GM18951 (cell line): Measurements from ENCODE around the gene GTF2A1L.
"Not testable (repeated sequence)": the region's sequence is repeated elsewhere in the genome, so short reads cannot be mapped to it uniquely, and the experiment has no call there.

Experiments
- POLR2A ChIP-seq: IDR thresholded peaks from 4 replicates; pipeline ENCODE4 v1.6.1; 2011; ENCODE audit warnings: mild to moderate bottlenecking; ENCODE audit not compliant: insufficient read length, insufficient read depth; ENCODE audit errors: extremely low read depth
- in situ Hi-C: fragments of 300-500 bp; cut with MboI; formaldehyde crosslinking; loops from one replicate; pipeline ENCODE4 v1.12.0; 2022; ENCODE audit warnings: low sequenced_read_pairs, mixed read lengths, inconsistent platforms; ENCODE audit not compliant: unreplicated experiment

Gene GTF2A1L

DNA sequence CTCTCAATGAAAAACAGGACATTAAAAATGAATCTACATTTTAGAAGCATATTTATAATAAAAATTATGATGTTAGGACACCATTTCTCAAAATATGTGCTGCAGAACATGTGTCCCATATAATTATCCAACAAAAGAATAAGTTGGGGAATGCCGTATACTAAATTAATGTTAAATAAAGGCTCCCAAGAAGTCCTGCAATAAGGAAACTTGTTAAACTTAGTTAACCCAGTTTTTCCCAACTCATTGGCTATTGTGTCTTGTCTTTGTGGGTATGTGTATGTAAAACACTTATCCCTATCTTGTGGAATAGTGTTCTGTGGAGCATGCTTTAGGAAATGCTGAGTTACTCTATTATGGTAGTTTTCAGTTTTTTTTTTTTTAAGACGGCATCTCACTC, 25.6 kb upstream of the GTF2A1L start:
- in situ Hi-C loops: no loop called here

DNA sequence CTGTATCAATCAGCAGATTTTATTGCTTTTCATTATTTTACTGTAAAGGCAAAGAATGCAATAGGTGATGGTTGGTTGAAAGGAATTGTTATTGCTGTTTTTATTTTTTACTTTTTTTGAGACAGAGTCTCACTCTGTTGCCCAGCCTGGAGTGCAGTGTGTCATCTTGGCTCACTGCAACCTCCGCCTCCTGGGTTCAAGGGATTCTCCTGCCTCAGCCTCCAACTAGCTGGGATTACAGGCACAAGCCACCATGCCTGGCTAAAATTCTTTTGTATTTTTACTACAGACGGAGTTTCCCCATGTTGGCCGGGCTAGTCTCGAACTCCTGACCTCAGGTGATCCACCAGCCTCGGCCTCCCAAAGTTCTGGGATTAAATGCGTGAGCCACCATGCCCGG, 20.9 kb upstream of the GTF2A1L start:
- in situ Hi-C loops: not testable (repeated sequence)

More for the DNA sequence above, 25.6 kb upstream of the GTF2A1L start:
- TF ChIP-seq POLR2A: no peak

GRCh38 chr2:48597492-48597891, 20.2 kb upstream of the GTF2A1L start:
- no peak for TF ChIP-seq POLR2A
- in situ Hi-C loops: no loop called here

GRCh38 chr2:48600204-48600813, 17.3 kb upstream of the GTF2A1L start:
- TF ChIP-seq POLR2A: no peak
- in situ Hi-C loops: no loop called here

GRCh38 chr2:48600917-48601316, 16.7 kb upstream of the GTF2A1L start:
- TF ChIP-seq POLR2A: no peak
- in situ Hi-C loops: no loop called here

DNA sequence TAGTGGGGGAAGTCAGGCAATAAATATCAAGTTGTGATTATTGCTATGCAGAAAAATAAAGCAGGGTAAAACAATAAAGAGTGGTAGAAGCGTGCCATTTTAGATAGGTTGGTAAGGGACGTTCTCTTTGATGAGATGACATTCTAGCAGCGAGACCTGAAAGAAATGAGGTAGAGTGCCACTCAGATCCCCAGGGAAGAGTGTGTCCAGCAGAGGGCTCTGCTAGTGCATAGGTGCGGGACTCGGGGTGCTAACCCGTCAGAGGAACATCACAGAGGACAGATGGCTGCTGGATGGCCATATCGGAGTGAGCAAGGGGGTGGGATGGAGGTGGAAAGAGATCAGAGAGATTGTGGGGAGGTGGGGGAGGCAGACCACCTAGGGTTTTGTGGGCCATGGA, 16.3 kb upstream of the GTF2A1L start:
- TF ChIP-seq POLR2A: no peak
- in situ Hi-C loops: no loop called here

GRCh38 chr2:48605482-48606175, 12.0 kb upstream of the GTF2A1L start:
- TF ChIP-seq POLR2A: no peak
- in situ Hi-C loops: no loop called here

DNA sequence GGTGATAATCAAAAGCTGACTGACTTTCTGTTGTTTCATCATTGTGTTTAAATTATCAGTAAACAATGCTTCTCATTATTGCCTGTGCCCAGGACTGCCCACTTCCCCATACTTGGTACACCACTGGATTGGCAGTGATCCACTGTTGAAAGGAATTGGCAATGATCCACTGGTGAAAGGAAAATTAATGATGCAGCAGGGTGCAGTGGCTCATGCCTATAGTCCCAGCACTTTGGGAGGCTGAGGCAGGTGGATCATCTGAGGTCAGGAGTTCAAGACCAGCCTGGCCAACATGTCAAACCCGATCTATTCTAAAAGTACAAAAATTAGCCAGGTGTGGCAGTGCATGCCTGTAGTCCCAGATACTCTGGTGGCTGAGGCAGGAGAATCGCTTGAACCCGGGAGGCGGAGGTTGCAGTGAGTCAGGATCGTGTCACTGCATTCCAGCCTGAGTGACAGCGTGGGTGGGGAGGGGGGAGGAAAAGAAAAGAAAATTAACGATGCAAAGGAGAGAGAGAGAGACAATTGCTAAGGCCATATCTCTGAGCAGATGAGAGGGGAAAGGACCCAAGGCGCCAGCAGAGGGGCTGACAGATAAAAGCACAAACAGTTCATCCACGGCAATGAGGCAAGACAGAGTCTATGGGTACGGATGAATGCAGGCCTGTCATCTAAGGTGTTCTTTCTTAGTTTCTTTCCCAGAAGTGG, 10.2 kb upstream of the GTF2A1L start:
- in situ Hi-C loops: no loop called here
- TF ChIP-seq POLR2A: no peak

- in situ Hi-C loops: no loop called here
- no peak for TF ChIP-seq POLR2A
Measured at GRCh38 chr2:48613211-48613610, 4.4 kb upstream of the GTF2A1L start.

DNA sequence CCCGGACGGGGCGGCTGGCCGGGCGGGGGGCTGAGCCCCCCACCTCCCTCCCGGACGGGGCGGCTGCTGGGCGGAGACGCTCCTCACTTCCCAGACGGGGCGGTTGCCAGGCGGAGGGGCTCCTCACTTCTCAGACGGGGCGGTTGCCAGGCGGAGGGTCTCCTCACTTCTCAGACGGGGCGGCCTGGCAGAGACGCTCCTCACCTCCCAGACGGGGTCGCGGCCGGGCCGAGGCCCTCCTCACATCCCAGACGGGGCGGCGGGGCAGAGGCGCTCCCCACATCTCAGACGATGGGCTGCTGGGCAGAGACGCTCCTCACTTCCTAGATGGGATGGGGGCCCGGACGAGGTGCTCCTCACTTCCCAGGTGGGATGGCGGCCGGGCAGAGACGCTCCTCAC, 3.1 kb upstream of the GTF2A1L start:
- in situ Hi-C loops: not testable (repeated sequence)

- in situ Hi-C loops: no loop called here
Measured at GRCh38 chr2:48619526-48619925, 1.9 kb downstream of the GTF2A1L start.

DNA sequence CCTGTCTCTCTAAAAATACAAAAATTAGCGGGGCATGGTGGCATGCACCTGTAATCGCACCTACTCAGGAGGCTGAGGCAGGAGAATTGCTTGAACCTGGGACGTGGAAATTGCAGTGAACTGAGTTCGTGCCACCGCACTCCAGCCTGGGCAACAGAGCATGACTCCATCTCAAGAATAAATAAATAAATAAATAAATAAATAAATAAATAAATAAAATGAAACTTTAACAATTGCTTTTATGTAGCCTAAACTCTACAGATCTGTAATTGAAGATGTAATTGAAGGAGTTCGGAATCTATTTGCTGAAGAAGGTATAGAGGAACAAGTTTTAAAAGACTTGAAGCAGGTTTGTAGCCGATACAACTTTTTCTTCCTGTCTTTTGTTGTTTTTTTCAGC, 2.9 kb downstream of the GTF2A1L start:
- in situ Hi-C loops: no loop called here
- no peak for TF ChIP-seq POLR2A

More at GRCh38 chr2:48619526-48619925, 1.9 kb downstream of the GTF2A1L start:
- no peak for TF ChIP-seq POLR2A

DNA sequence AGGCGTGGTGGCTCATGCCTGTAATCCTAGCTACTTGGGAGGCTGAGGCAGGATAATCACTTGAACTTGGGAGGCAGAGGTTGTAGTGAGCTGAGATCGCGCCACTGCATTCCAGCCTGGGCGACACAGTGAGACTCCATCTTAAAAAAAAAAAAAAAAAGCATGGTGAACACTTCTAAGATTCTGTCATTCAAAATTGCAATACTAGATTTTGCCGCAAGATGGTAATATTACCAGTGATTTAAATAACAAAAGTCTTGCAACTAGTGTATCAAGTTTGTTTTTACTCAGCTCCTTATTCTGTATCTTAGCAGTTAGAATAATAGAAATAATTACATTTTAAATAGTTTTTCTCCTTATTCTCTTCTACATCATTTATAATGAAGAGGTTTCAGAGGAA, 5.0 kb downstream of the GTF2A1L start:
- in situ Hi-C loops: not testable (repeated sequence)

DNA sequence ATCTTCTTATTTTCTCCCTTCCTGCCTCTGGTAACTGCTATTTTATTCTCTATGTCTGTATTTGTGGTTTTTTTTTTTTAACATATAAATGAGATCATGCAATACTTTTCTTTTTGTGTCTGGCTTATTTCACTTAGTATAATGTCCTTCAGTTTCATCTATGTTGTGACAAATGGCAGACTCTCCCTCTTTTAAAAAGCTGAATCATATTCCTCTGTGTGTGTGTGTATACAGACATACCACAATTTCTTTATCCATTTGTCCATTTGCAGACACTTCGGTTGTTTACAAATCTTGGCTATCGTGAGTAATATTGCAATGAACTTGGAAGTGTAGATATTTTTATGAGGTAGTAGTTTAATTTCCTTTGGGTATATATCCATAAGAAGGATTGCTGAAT, 7.0 kb downstream of the GTF2A1L start:
- TF ChIP-seq POLR2A: no peak
- in situ Hi-C loops: no loop called here
